HFFc6 (cell line): Measurements from ENCODE around the gene FAM180A. TPM values are rescaled to one million over a fixed set of nuclear protein-coding genes. Genes with fewer than 3 reads are reported as not detected.

Experiments used
- DNase-seq: peaks from one replicate; pipeline ENCODE4 v3.0.0-alpha.2; 2018
- H3K27ac Mint-ChIP-seq: 2 replicates; pipeline ENCODE4 v1.8.0; 2020; ENCODE audit warnings: mild to moderate bottlenecking, mixed read lengths
- H3K27me3 Mint-ChIP-seq: 2 replicates; pipeline ENCODE4 v1.8.0; 2021; ENCODE audit warnings: mild to moderate bottlenecking, moderate library complexity, mixed read lengths; ENCODE audit not compliant: insufficient read depth
- H3K36me3 Mint-ChIP-seq: 2 replicates; pipeline ENCODE4 v1.8.0; 2021; ENCODE audit warnings: low read depth, mixed read lengths
- H3K4me1 Mint-ChIP-seq: 2 replicates; pipeline ENCODE4 v1.8.0; 2020; ENCODE audit warnings: low read depth, mixed read lengths
- H3K4me3 Mint-ChIP-seq: 2 replicates; pipeline ENCODE4 v1.8.0; 2020; ENCODE audit warnings: mild to moderate bottlenecking, moderate library complexity, mixed read lengths
- H3K9me3 Mint-ChIP-seq: 2 replicates; pipeline ENCODE4 v1.8.0; 2020; ENCODE audit warnings: mild to moderate bottlenecking, mixed read lengths
- CTCF ChIP-seq: fragments of 200-600 bp; sonication (generic); IDR thresholded peaks from 2 replicates; pipeline ENCODE4 v1.5.0; 2021; ENCODE audit warnings: antibody characterized with exemption, mild to moderate bottlenecking
- total RNA-seq, 6 experiments: library from RNA; stranded (reverse); fragmentation: NEBNext Ultra II Directional; extraction: Animal tissue kit (Norgen Biotek cat#: 25700); gene quantifications; 2 replicates in 1 of 6; 3 replicates in 5 of 6; pipeline ENCODE4 v1.2.3, GENCODE V29; 2021

Gene FAM180A
- total RNA-seq, 6 experiments from 2014 or later, result 5.6 to 61.9 (median 53.3) TPM

DNA sequence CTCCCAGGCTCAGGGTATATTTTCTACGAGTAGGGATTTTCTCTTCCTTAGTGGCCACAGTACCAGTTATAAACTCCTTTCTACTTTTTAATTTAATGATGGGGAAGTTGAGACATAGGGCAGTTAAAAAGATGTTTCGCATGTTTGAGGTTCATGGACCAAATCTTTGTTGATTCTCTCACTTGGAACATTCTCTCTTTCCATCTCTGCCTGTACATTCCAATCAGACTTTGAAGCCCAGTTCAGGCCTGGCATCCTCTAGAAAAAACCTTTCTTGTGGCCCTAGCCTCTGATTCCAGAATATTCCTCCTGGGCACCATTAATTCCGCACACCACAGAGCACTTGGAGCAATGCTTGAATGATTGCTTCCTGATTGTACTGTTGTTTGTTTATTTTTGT, 39.1 kb downstream of the FAM180A start:
- no peak for TF ChIP-seq CTCF
- peaks cover 34% of the 10 kb centered on the region for H3K4me1 Mint-ChIP-seq
- no peak overlapping the region for H3K27ac Mint-ChIP-seq
- no peaks in the 10 kb centered on the region for H3K9me3 Mint-ChIP-seq
- H3K4me3 Mint-ChIP-seq, result no peak overlapping the region
- H3K27me3 Mint-ChIP-seq, result 0 out of 2 replicates have a peak, but pooled peaks cover 2% of the 10 kb centered on the region
- peaks cover 6% of the 10 kb centered on the region; the same call in 1 of the 2 replicates for H3K36me3 Mint-ChIP-seq
- DNase-seq, result no peak

- H3K36me3 Mint-ChIP-seq, result peaks cover 6% of the 10 kb centered on the region; the same call in 1 of the 2 replicates
- H3K4me1 Mint-ChIP-seq, result peaks cover 30% of the 10 kb centered on the region
- H3K9me3 Mint-ChIP-seq, result no peaks in the 10 kb centered on the region
- no peak overlapping the region for H3K27ac Mint-ChIP-seq
- no peak for TF ChIP-seq CTCF
- H3K27me3 Mint-ChIP-seq, result 0 out of 2 replicates have a peak, but pooled peaks cover 2% of the 10 kb centered on the region
- no peak for DNase-seq
- no peak overlapping the region for H3K4me3 Mint-ChIP-seq
These were observed 40.6 kb downstream of the FAM180A start for GRCh38 chr7:135708041-135708440.

DNA sequence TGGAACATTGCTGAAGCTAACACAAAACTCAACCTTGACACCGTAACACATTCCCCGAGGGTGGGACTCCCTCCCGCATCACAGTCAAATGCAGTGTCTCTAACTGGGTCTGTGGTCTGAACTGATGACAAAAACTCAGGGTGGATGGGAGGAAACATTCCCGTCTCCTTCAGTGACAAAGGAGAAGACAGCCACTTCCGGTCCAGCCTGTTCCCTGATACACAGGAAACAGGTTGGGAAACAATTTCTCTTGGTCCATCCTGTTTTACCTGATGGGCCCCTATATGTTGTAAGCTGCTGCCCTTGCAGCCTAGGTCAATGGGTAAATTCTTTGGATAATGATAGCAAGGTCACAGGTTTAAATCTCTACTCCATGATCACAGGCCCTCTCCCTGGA, 41.0 kb downstream of the FAM180A start:
- no peak overlapping the region for H3K27ac Mint-ChIP-seq

GRCh38 chr7:135706858-135707569, 41.6 kb downstream of the FAM180A start:
- TF ChIP-seq CTCF, result no peak
- Mint-ChIP-seq H3K4me1 (peaks cover 20% of the 10 kb centered on the region), H3K4me3 (no peak overlapping the region), H3K27ac (0 out of 2 replicates have a peak overlapping the region, but pooled peaks have one; percentile 1), H3K27me3 (0 out of 2 replicates have a peak, but pooled peaks cover 2% of the 10 kb centered on the region), H3K9me3 (no peaks in the 10 kb centered on the region), H3K36me3 (peaks cover 6% of the 10 kb centered on the region; the same call in 1 of the 2 replicates)
- DNase-seq, result no peak

More for the DNA sequence above, 41.0 kb downstream of the FAM180A start:
- H3K4me1 Mint-ChIP-seq, result peaks cover 25% of the 10 kb centered on the region
- H3K9me3 Mint-ChIP-seq, result no peaks in the 10 kb centered on the region
- 0 out of 2 replicates have a peak, but pooled peaks cover 2% of the 10 kb centered on the region for H3K27me3 Mint-ChIP-seq
- H3K4me3 Mint-ChIP-seq, result no peak overlapping the region
- DNase-seq, result no peak
- no peak for TF ChIP-seq CTCF
- peaks cover 6% of the 10 kb centered on the region; the same call in 1 of the 2 replicates for H3K36me3 Mint-ChIP-seq

DNA sequence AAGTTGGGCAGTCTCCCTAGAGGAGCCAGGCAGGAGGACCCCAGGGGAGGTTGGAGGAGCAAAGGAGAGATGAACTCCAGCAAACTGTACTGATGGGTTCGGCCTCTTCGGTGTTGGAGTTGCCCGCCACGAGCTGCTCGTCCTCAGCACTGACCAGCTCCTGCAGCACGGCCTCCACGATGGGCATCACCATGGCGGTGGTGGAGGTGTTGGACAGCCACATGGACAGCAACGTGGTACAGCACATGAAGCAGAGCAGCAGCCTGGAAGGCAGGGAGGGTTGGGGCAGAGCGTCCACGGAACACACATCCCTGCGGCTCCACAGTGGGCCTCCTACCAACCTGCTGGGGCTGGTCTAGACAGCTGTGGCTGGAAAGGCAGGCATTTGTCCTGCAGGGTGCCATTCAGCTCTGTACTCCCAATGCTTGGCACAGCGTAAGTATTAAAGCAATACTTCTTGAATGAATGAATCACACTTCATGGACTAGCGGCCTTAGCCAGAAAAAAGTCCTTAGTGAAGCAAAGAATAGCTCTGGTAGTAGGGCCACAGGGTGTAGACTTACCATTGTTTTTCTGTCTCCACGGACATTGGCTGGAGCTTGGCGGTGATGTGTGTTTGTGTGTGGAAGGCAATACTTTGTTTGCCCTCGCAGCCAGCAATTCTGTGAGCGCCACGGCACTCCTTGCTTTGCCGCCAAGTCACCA, 42.4 kb downstream of the FAM180A start:
- no peak for DNase-seq
- Mint-ChIP-seq H3K4me1 (peaks cover 20% of the 10 kb centered on the region), H3K27me3 (0 out of 2 replicates have a peak, but pooled peaks cover 2% of the 10 kb centered on the region), H3K36me3 (peaks cover 6% of the 10 kb centered on the region; the same call in 1 of the 2 replicates), H3K9me3 (no peaks in the 10 kb centered on the region), H3K4me3 (no peak overlapping the region), H3K27ac (no peak overlapping the region)
- no peak for TF ChIP-seq CTCF
